BLaER1 (cell line): ENCODE results near the gene FSCN2.
A peak's percentile ranks its signal among the peaks of the same experiment; 100 is the strongest.

Experiments
- H3K27ac ChIP-seq: shearing (Covaris generic); formaldehyde crosslinking; 2 replicates; pipeline ENCODE4 v1.8.1; 2022
- H3K27me3 ChIP-seq: shearing (Covaris generic); formaldehyde crosslinking; 2 replicates; pipeline ENCODE4 v1.8.1; 2022
- H3K36me3 ChIP-seq: shearing (Covaris generic); formaldehyde crosslinking; 2 replicates; pipeline ENCODE4 v1.8.1; 2022
- H3K4me1 ChIP-seq: shearing (Covaris generic); formaldehyde crosslinking; 2 replicates; pipeline ENCODE4 v1.8.1; 2022
- H3K4me2 ChIP-seq: shearing (Covaris generic); formaldehyde crosslinking; 2 replicates; pipeline ENCODE4 v1.8.1; 2022
- H3K4me3 ChIP-seq: shearing (Covaris generic); formaldehyde crosslinking; 2 replicates; pipeline ENCODE4 v1.8.1; 2022
- H3K9ac ChIP-seq: shearing (Covaris generic); formaldehyde crosslinking; 2 replicates; pipeline ENCODE4 v1.8.1; 2022
- H3K9me3 ChIP-seq: shearing (Covaris generic); formaldehyde crosslinking; 2 replicates; pipeline ENCODE4 v1.8.1; 2022
- H4K20me1 ChIP-seq: shearing (Covaris generic); formaldehyde crosslinking; 2 replicates; pipeline ENCODE4 v1.8.1; 2022
- Cebpa-rat ChIP-seq: shearing (Covaris generic); IDR thresholded peaks from 2 replicates; pipeline ENCODE4 v1.8.1; 2022

FSCN2 gene

DNA sequence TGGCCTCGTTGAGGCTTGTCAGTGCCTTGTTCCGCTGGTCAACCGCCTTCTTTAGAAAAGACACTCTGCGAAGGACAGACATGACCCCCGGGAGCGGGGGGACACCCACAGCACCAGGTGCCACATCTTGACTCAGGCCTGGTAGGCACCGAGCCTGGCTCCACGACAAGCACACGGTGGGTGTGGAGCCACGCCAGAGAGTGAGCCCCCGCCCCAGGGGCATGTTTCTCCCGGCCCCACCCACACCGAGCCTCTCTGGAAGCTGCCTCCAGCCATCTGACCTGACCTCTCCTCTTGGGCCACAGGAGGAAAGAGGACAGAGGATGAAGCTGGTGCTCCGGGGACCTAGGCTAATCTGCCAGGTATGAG, 19.4 kb downstream of the FSCN2 start:
- no peak for TF ChIP-seq Cebpa-rat
- Histone ChIP-seq H3K36me3 (peaks cover 83% of the 10 kb centered on the region), H3K27ac (no peak overlapping the region), H3K27me3 (no peaks in the 10 kb centered on the region), H3K4me1 (peaks cover 25% of the 10 kb centered on the region), H4K20me1 (peaks cover 36% of the 10 kb centered on the region), H3K9ac (no peak overlapping the region), H3K4me2 (no peak overlapping the region), H3K4me3 (no peak overlapping the region), H3K9me3 (no peaks in the 10 kb centered on the region)

DNA sequence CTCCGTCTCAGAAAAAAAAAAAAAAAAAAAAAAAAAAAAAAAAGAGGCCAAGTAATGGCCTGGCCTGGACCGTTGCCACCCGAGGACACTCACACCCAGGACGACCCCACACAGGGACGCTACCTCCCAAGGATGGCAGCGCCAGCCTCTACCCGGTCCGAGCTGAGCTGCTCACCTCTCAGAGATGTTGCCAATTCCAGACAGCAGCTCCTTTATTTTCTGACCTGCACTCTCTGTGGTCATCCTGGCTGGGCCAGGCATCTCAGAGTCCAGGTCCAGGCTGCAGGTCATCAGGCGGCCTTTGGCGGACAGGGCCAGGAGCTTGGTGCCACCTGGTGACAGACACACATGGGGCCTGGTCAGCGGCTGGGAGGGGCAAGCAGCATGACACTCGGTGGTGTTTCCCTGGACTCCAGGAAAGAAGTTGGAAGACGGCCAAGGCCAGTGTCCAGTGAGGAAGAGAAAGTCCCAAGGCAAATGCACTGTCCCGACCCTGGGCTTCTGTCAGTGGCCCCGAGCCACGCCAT, 20.9 kb downstream of the FSCN2 start:
- Histone ChIP-seq H3K36me3 (peaks cover 68% of the 10 kb centered on the region), H3K4me2 (no peak overlapping the region), H3K27ac (no peak overlapping the region), H4K20me1 (peaks cover 33% of the 10 kb centered on the region), H3K9me3 (no peaks in the 10 kb centered on the region), H3K4me1 (peaks cover 31% of the 10 kb centered on the region), H3K27me3 (no peaks in the 10 kb centered on the region), H3K4me3 (no peak overlapping the region), H3K9ac (no peak overlapping the region)
- no peak for TF ChIP-seq Cebpa-rat

DNA sequence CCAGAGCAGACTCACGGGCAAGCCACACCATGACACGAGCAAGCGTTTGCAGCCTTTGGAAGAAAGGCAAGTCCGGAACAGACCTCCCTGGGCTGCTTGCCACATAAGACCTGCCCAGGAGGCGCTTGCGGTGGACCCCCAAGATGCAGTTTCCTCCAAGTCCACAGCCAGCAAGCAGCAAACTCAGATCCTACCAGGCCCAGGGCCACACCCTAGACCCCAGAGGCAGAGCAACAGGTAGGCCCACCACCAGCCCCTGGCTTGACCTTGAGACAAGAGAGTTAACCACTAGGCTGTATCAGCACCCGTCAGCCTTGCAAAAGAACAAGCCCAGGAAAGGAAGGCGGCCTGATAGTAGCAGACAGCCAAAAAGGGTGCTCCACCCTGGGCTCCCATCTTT, 21.6 kb downstream of the FSCN2 start:
- H3K9ac ChIP-seq = no peak overlapping the region
- H3K4me2 ChIP-seq = no peak overlapping the region
- H3K27me3 ChIP-seq = no peaks in the 10 kb centered on the region
- peaks cover 28% of the 10 kb centered on the region for H4K20me1 ChIP-seq
- no peak overlapping the region for H3K27ac ChIP-seq
- no peak for TF ChIP-seq Cebpa-rat
- peaks cover 37% of the 10 kb centered on the region for H3K4me1 ChIP-seq
- H3K36me3 ChIP-seq = peaks cover 61% of the 10 kb centered on the region
- H3K9me3 ChIP-seq = no peaks in the 10 kb centered on the region
- no peak overlapping the region for H3K4me3 ChIP-seq

GRCh38 chr17:81550285-81550684, 22.1 kb downstream of the FSCN2 start:
- no peaks in the 10 kb centered on the region for H3K9me3 ChIP-seq
- no peak for TF ChIP-seq Cebpa-rat
- no peak overlapping the region for H3K9ac ChIP-seq
- H3K4me1 ChIP-seq = peaks cover 37% of the 10 kb centered on the region
- no peak overlapping the region for H3K27ac ChIP-seq
- no peaks in the 10 kb centered on the region for H3K27me3 ChIP-seq
- peak overlapping the region; percentile 100 for H3K4me2 ChIP-seq
- H3K36me3 ChIP-seq = peaks cover 56% of the 10 kb centered on the region
- H3K4me3 ChIP-seq = no peak overlapping the region
- peaks cover 28% of the 10 kb centered on the region for H4K20me1 ChIP-seq

DNA sequence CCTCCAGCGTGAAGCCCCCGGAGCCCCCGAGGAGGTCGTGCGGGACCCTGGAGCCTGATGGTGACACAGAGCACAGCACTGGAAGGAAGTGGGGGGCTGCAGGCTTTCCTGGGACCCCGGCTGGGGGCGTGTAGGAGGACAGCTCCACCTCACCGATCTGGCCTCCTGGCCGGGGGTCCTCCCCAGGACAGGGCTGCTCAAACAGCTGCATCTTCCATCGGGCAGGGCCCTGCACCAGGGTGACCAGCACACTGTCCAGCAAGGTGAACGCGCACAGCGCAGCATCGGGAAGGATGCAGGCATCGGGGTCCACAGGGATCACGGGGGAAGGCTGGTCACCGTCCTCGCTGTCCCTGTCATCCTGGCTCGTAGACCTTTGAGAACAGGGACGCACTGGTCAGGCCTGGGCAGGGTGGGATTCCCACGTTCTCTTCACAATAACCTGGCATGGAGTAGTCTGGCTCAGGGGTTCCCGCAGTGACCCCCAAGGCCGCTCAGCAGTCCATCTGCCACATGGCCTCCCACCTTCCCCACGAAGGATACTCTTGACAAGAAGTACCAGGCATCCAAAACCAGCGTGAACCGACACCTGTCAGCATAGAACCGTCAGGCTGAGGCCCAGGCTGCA, 22.8 kb downstream of the FSCN2 start:
- H3K27ac ChIP-seq = no peak overlapping the region
- H3K27me3 ChIP-seq = no peaks in the 10 kb centered on the region

GRCh38 chr17:81551458-81552243, 23.5 kb downstream of the FSCN2 start:
- no peaks in the 10 kb centered on the region for H3K9me3 ChIP-seq
- peaks cover 37% of the 10 kb centered on the region for H3K4me1 ChIP-seq
- H3K27ac ChIP-seq = peak overlapping the region; percentile 84
- H3K9ac ChIP-seq = peak overlapping the region; percentile 92
- H3K27me3 ChIP-seq = no peaks in the 10 kb centered on the region
- peaks cover 28% of the 10 kb centered on the region for H4K20me1 ChIP-seq
- H3K4me3 ChIP-seq = peak overlapping the region; percentile 98
- H3K36me3 ChIP-seq = peaks cover 53% of the 10 kb centered on the region
- no peak for TF ChIP-seq Cebpa-rat
- peak overlapping the region; percentile 100 for H3K4me2 ChIP-seq

More for the DNA sequence above, 22.8 kb downstream of the FSCN2 start:
- H3K36me3 ChIP-seq = peaks cover 53% of the 10 kb centered on the region
- H3K4me1 ChIP-seq = peaks cover 37% of the 10 kb centered on the region
- peak overlapping the region; percentile 98 for H3K4me3 ChIP-seq
- no peaks in the 10 kb centered on the region for H3K9me3 ChIP-seq
- TF ChIP-seq Cebpa-rat = no peak
- peaks cover 28% of the 10 kb centered on the region for H4K20me1 ChIP-seq
- peak overlapping the region; percentile 100 for H3K4me2 ChIP-seq
- peak overlapping the region; percentile 92 for H3K9ac ChIP-seq

- Histone ChIP-seq H3K4me2 (peak within 1 kb of the TSS; percentile 100), H3K9ac (peak within 1 kb of the TSS; percentile 92), H3K4me1 (peaks cover 37% of the 10 kb centered on the region), H3K4me3 (peak within 1 kb of the TSS; percentile 98), H3K27ac (peak within 1 kb of the TSS; percentile 84), H4K20me1 (peaks cover 30% of the 10 kb centered on the region), H3K9me3 (no peaks in the 10 kb centered on the region), H3K36me3 (peaks cover 53% of the 10 kb centered on the region), H3K27me3 (no peaks in the 10 kb centered on the region)
- TF ChIP-seq Cebpa-rat = no peak
Observed at GRCh38 chr17:81552244-81553017, 24.3 kb downstream of the FSCN2 start, which contains the start of gene FAAP100. Gene FAAP100 (minus strand): TSS chr17:81552353. CDS start chr17:81552330, 23 bp downstream.

- Histone ChIP-seq H3K4me2 (peak overlapping the region; percentile 100), H3K27ac (peak overlapping the region; percentile 84), H3K4me3 (peak overlapping the region; percentile 98), H3K9ac (peak overlapping the region; percentile 92), H4K20me1 (peaks cover 33% of the 10 kb centered on the region), H3K9me3 (no peaks in the 10 kb centered on the region), H3K36me3 (peaks cover 53% of the 10 kb centered on the region), H3K27me3 (no peaks in the 10 kb centered on the region), H3K4me1 (peaks cover 37% of the 10 kb centered on the region)
- no peak for TF ChIP-seq Cebpa-rat
Observed at GRCh38 chr17:81553018-81553615, 24.9 kb downstream of the FSCN2 start.

DNA sequence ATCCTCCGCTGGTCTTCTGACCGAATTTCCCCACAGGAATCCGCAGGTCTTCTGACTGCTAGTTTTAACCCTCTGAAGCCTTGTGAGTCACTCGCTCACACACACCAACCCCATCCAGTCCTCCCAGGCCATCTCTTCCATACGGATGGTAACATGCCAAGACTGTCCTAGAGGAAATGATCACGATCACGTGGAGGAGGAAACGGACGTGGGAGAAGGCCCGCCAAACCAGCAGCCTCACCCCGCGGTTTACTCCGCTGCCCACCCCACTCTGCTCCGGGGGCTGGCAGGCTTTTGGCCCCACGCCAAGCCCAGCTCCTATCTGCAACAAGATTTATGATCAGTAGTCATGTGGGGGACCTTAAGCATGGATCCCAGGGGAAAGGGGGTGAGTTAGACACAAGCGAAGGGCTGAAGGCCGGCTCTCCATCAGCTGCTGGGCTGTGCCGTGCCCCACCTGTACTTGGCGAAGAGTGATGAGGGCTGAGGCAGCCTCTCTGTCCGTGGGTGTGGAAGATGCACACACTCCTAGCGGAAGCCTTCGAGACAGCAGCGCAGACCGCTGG, 25.5 kb downstream of the FSCN2 start:
- H3K9me3 ChIP-seq = no peaks in the 10 kb centered on the region
- peaks cover 37% of the 10 kb centered on the region for H3K4me1 ChIP-seq
- H3K27me3 ChIP-seq = no peaks in the 10 kb centered on the region
- peak overlapping the region; percentile 52 for H3K27ac ChIP-seq
- TF ChIP-seq Cebpa-rat = no peak
- H3K36me3 ChIP-seq = peaks cover 54% of the 10 kb centered on the region
- peak overlapping the region; percentile 100 for H3K4me2 ChIP-seq
- H4K20me1 ChIP-seq = peaks cover 33% of the 10 kb centered on the region
- peak overlapping the region; percentile 98 for H3K4me3 ChIP-seq
- H3K9ac ChIP-seq = peak overlapping the region; percentile 55
